ENCODE data around the gene CTPS1.

The CTPS1 gene

GRCh38 chr1:41003127-41003639 is 23.7 kb downstream of the CTPS1 start:
- no peak for DNase-seq

GRCh38 chr1:41003640-41004220 is 24.2 kb downstream of the CTPS1 start:
- DNase-seq: no peak

GRCh38 chr1:41005876-41006275 is 26.4 kb downstream of the CTPS1 start:
- DNase-seq: no peak

GRCh38 chr1:41006942-41007865 is 27.7 kb downstream of the CTPS1 start:
- no peak for DNase-seq

GRCh38 chr1:41009466-41009865 is 30.0 kb downstream of the CTPS1 start:
- no peak for DNase-seq

- no peak for DNase-seq
Observed at GRCh38 chr1:41010345-41010744, 30.8 kb downstream of the CTPS1 start.

- no peak for DNase-seq
Observed at GRCh38 chr1:41013024-41013423, 33.5 kb downstream of the CTPS1 start.

- no peak for DNase-seq
Observed at GRCh38 chr1:41013796-41014195, 34.3 kb downstream of the CTPS1 start.

- no peak for DNase-seq
Observed at GRCh38 chr1:41014871-41015270, 35.4 kb downstream of the CTPS1 start.

- no peak for DNase-seq
Observed at GRCh38 chr1:41015281-41015896, 35.9 kb downstream of the CTPS1 start.

- no peak for DNase-seq
Observed at GRCh38 chr1:41015897-41016470, 36.5 kb downstream of the CTPS1 start.

- DNase-seq: no peak
Observed at GRCh38 chr1:41017141-41018017, 37.9 kb downstream of the CTPS1 start.

GRCh38 chr1:41018018-41018410 is 38.5 kb downstream of the CTPS1 start:
- DNase-seq: no peak

GRCh38 chr1:41019353-41019745 is 39.9 kb downstream of the CTPS1 start:
- DNase-seq: no peak

GRCh38 chr1:41020109-41020576 is 40.6 kb downstream of the CTPS1 start:
- no peak for DNase-seq

GRCh38 chr1:41020654-41021053 is 41.2 kb downstream of the CTPS1 start:
- DNase-seq: no peak

- DNase-seq: no peak
Observed at GRCh38 chr1:41021526-41022308, 42.2 kb downstream of the CTPS1 start, which contains the start of gene SLFNL1. Gene SLFNL1, minus strand, starts transcription at chr1:41021725. Its CDS starts 1,065 bp downstream, at chr1:41020660.

GRCh38 chr1:41022424-41022823 is 42.9 kb downstream of the CTPS1 start:
- no peak for DNase-seq

- no peak for DNase-seq
Observed at GRCh38 chr1:41023279-41023990, 43.9 kb downstream of the CTPS1 start.

- DNase-seq: no peak
Observed at GRCh38 chr1:41024953-41025352, 45.5 kb downstream of the CTPS1 start.
